ENCODE data around the gene SERPINA6.

- no peak for TF ChIP-seq EZH2 (IDR thresholded peaks at IDR 0.05; ENCODE audit: low read depth)
- TF ChIP-seq, protein P1, sequence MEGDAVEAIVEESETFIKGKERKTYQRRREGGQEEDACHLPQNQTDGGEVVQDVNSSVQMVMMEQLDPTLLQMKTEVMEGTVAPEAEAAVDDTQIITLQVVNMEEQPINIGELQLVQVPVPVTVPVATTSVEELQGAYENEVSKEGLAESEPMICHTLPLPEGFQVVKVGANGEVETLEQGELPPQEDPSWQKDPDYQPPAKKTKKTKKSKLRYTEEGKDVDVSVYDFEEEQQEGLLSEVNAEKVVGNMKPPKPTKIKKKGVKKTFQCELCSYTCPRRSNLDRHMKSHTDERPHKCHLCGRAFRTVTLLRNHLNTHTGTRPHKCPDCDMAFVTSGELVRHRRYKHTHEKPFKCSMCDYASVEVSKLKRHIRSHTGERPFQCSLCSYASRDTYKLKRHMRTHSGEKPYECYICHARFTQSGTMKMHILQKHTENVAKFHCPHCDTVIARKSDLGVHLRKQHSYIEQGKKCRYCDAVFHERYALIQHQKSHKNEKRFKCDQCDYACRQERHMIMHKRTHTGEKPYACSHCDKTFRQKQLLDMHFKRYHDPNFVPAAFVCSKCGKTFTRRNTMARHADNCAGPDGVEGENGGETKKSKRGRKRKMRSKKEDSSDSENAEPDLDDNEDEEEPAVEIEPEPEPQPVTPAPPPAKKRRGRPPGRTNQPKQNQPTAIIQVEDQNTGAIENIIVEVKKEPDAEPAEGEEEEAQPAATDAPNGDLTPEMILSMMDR (conservative IDR thresholded peaks at IDR 0.05), result no peak
These were observed 40.1 kb upstream of the SERPINA6 start for GRCh38 chr14:94363151-94363624.

Data from PC-9 (cell line).